Fibroblast of peridontal ligament (primary cell): Measurements from ENCODE around the gene FBLIM1.
A peak's percentile ranks its signal among the peaks of the same experiment; 100 is the strongest.

Experiments used
- DNase-seq: peaks from one replicate; pipeline ENCODE4 v3.0.0-alpha.2; 2010; ENCODE audit errors: extremely low read depth

FBLIM1 gene

DNA sequence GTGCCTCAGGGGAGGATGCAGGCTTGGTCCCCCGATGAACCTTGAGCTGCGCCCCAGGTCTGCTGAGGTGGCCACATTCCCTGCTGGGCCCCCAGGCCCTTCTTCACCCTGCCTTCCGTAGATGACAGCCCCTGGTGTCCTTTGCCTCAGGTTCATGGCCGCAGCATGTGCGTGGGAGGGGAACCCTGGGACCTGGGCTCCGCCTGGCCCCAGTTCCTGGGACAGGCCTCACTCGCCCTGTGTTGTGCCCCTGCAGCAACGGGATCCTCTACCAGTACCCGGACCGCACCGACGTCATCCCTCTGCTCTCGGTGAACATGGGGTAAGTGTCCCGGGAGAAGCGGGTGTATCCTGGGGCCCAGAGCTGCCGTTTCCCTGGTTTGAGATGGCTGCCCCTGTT lies 27.7 kb upstream of the FBLIM1 start:
- no peak for DNase-seq

DNA sequence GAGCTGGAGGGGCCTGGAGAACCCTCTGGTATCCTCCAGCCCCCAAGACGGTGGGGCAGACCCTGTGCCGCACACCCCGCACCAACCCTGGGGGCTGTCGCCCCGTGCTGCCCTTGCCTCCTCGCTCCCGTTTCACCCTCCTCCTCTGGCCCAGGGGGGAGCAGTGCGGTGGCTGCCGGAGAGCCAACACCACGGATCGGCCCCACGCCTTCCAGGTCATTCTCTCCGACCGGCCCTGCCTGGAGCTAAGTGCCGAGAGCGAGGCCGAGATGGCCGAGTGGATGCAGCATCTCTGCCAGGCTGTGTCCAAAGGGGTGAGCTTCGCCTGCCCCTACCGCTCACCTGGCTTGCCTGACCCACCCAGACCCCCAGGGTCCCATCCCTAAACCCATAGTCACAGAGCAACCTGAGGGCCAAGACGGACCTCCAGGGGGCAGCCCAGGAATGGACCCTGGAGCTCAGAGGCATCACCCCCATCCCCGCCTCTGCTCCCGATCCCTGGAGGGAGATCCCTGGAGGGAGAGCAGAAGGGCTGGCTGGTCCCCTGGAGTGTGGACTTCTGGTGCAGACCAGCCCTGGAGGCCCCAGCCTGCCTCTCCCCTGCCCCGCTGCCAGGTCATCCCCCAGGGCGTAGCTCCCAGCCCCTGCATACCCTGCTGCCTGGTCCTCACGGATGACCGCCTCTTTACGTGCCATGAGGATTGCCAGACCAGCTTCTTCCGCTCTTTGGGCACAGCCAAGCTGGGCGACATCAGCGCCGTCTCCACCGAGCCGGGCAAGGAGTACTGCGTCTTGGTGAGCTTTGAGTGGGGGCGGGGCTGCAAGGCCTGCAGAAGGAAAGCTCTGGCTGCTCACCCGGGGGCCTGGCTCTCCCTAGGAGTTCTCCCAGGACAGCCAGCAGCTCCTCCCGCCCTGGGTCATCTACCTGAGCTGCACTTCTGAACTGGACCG lies 26.6 kb upstream of the FBLIM1 start:
- no peak for DNase-seq

DNA sequence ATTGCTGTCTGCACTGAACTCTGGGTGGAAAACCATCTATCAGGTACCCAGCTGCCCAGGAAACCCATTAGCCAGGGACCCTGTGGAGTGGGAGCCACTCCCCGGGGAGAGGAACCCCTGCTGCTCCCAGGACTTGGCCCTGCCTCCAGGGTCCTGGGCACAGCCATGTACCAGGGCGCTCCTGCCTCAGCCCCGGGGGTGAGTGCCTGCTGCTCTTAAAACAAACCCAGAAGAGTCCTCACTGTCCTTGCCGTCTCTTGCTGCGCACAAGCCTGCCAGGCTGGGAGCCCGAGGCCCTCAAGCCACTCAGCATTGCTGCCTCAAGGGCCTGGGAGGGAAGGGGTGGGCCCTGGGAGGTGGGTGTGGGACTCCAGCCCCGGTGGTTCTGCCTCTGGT lies 25.9 kb upstream of the FBLIM1 start:
- no peak for DNase-seq

DNA sequence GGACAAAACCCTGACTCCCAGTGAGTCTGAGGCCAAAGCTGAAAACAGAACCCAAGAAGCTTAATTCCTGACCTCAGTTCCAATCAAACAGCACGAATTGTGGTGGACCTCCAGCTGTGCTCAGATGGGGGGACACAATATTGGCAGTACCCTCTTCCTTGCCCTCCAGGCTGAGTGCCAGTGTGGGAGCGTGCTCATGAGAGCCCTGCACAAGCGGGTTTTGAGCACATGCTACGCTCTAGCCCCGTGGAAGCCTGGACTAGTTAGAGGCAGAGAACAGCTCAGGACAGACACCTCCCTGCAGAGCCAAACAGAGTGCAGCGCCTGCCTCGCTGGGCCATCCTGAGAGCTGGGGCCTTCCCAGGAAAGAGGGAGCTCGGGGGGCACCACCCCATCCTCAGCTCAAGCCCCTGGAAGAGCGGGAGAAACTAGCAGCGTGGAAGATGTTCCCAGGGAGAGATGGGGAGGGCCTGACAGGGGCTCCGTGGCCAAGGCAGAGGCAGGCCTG lies 25.3 kb upstream of the FBLIM1 start:
- DNase-seq: no peak

DNA sequence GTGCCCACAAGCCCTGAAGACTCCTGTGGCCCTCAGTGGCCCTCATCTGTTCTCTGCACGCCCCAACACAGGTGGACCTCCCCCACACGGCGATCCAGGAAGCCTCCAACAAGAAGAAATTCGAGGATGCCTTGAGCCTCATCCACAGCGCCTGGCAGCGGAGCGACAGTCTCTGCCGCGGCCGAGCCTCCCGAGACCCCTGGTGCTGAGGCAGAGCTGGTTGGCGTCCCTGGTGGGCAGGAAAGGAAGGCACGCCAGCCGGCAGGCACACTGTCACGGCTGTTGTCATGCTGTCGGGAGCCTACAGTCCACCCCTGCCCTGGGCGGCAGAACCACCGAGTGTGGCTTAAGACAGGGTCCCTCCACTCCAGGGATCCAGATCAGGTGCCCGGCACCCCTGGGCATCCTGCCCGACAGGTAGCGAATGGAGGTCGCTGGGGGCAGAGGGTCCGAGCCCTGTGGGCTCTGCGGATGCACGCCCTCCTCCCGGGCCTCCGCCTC lies 24.8 kb upstream of the FBLIM1 start:
- no peak for DNase-seq

DNA sequence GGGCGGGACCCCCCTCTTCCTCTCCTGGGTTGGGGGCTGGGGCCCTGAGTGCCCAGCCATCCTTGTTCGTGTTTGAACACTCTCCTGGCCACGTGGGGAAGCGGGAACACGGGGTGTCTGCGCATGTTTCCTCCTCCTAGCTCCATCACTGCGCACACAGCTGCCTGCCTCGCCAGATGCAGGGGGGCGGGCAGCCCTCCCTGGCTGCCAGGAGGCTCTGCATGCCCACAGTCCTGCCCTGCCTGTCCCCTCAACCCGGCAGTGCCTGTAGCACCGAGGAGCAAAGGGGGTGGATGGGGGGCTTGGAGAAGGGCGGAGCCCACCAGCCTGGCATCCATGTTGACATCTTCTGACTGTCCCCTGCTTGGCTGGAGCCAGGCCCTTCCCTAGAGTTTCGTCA lies 24.3 kb upstream of the FBLIM1 start:
- DNase-seq: no peak

DNA sequence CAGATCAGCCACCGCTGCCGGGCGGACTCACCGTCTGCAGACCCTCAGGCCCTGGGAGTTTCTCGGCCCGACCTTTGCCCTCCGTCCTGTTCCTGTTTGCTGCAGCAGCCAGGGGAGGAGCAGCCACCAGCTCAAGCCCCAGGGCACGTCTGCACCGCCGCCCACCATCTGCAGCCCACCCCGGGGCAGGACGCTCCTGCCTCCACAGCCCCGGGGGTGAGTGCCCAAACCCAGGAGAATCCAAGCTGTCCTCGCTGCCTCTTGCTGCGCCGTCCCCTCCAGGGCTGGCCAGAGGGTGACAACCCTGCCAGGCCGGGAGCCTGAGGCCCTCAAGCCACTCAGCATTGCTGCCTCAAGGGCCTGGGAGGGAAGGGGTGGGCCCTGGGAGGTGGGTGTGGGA lies 23.7 kb upstream of the FBLIM1 start:
- DNase-seq: no peak

DNA sequence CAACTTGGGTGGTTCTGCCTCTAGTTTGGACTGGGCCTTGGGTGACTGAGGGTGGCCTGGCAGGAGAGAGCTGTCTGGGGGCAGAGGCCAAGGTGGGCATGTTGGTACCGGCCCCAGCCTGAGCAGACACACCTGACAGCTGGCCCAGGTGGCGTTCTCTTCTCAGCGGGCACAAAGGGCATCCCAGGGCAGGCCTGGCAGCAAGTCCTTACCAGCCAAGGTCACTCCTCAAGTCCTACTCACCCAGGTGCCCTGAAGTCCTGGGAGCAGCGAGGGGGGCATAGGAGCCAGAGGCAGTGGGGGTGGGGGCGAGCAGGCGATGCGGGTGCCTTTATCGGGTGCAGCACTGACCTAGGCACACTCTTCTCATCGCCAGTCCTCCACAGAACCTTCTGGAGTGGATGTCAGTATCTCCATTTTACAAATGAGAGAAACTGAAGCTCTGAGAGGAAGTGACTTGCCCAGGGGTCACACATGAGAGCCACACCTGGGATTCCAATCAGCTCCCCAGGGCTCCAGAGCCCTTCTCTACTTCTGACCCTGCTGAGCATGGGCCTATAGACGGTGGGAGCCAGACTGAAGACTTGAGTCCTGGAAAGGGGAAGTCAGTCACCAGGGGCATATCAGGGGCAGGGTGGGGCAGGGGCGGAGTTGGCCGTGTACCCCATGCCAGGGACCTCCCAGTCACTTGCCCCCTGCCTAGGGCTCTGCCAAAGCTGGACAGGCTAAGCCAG lies 23.1 kb upstream of the FBLIM1 start:
- DNase-seq: no peak

DNA sequence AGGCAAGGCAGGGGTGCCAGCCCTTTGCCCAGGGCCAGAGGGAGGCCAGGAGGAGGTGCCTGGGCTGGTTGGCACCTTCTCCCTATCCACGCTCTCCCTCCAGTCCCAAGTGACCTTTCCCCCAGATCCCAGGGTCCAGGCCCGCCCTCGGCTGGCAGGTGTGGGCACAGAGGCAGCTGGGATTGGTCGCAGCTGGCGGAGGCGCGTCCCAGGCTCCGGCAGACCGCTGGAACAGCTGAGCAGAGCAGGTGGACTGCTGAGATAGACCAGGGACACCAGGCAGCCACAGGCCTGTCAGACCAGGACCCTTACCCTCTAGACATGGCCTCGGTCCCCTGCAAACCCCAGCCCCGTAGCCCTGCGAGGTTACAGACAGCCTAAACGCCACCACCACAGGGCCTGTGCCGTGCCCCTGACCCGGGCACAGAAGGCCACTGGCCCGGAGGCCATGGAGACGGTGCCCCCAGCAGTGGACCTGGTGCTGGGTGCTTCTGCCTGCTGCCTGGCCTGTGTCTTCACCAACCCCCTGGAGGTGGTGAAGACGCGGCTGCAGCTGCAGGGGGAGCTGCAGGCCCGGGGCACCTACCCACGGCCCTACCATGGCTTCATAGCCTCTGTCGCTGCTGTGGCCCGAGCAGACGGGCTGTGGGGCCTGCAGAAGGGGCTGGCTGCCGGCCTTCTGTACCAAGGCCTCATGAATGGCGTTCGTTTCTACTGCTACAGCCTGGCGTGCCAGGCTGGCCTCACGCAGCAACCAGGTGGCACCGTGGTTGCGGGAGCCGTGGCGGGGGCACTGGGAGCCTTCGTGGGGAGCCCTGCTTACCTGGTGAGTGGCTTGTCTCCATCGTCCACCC lies 22.3 kb upstream of the FBLIM1 start, which contains the start of gene SLC25A34:
TSS of gene SLC25A34 (plus strand) at position 221 of the 854 bp plus-strand sequence. CDS start at position 449, 228 bp downstream.
- no peak for DNase-seq

DNA sequence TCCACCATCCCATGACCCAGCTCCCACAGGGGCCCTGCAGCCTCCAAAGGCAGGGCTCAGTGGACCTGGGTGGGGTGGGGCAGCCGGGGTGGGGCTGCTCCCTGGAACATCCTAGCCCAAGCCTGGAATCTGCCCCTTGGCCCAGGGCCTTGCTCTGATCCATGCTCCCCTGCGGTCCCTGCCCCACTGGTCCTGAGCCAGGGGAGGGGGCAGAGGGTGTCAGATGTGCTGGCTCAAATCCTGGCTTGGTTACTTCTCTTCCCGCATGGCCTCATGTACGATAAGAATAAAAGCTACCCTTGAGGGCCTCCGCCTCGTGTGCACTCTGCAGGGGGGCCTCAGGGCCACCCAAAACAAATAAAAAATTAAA lies 21.7 kb upstream of the FBLIM1 start:
- no peak for DNase-seq

DNA sequence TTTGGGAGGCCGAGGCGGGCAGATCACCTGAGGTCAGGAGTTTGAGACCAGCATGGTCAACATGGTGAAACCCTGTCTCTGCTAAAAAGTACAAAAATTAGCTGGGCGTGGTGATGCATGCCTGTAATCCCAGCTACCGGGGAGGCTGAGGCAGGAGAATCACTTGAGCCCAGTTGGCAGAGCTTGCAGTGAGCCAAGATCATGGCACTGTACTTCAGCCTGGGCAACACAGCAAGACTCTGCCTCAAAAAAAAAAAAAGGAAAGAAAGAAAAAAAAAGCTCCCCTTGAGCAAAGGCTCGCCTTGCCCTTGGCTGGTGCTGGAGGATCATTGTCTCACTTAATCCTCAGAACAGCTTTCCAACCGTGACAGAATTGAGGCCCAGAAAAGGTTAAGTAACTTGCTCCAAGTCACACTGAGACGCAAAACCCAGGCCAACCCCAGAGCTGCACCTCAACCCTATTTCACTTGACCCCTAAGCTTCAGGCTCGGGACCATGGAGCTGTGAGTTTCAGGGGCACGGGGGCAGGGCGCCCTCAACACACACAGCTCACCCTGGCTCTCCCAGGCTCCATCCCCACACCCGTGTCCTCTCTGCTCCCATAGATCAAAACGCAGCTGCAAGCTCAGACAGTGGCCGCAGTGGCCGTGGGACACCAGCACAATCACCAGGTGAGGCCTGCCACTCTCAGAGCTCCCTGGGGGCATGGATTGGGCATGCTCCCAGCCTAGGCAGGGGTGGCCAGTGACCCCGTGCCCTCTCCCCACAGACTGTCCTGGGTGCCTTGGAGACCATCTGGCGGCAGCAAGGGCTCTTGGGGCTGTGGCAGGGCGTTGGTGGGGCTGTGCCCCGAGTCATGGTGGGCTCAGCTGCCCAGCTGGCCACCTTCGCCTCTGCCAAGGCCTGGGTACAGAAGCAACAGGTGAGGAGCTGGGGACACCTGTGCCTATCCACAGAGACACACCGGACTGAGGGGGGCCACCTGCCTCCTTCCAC lies 21.0 kb upstream of the FBLIM1 start:
- no peak for DNase-seq

DNA sequence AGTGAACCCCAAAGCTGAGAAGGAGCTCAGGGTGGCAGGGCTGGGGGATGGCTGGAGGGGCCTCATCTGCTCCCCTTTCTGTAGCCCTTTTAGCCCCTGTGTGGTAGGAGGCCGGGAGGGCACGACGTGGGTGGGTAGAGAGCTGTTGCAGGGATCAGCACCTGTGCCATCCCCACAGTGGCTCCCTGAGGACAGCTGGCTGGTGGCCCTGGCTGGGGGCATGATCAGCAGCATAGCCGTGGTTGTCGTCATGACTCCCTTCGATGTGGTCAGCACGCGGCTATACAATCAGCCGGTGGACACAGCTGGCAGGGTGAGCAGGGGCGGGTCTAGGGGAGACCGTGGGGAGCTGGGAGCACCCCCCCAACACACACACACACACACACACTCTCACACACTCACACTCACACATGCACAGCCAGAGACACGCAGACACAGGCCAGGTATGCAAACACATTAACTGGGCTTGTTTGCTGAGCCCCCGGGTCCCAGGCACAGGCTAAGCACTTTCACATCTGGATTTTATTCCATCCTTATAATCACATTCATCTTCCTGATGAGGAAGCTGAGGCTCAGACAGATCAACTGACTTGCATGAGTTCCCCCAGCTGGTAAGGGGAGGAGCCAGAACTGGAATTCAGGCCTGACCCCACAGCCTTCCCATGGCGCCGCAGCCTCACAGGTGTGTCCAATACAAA lies 20.0 kb upstream of the FBLIM1 start:
- peak; percentile 12 for DNase-seq

DNA sequence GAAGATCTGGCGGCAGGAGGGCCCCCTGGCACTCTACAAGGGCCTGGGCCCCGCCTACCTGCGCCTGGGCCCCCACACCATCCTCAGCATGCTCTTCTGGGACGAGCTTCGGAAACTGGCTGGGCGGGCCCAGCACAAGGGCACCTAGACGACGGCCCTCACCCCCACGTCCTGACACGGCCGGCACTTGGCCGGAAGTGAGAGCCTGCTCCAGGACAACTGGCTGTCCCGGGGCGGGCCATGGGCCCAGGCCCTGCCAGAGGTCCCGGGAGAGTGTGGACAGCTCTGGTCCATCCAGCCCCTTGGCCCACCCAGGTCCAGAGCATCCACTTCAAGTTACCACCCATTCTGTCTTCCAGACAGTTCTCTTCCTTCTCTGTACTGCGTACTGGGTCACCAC lies 19.3 kb upstream of the FBLIM1 start:
- no peak for DNase-seq

DNA sequence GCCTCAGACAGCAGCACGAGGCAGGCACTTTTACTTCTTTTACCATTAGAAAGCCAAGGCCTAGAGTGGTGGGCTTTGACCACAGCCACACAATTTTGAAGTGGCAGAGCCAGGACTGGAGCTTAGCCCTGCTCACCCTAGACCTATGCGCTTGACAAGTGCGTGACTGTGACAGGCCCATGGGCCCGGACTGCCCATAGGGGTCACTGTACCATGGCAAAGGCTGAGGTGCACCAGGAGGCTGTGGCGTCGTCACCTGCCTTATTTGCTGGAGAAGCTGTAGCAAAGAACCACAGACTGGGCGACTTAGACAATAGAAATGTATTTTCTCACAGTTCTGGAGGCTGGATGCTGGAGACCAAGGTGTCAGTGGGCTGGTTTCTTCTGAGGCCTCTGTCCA lies 18.9 kb upstream of the FBLIM1 start:
- DNase-seq: no peak

DNA sequence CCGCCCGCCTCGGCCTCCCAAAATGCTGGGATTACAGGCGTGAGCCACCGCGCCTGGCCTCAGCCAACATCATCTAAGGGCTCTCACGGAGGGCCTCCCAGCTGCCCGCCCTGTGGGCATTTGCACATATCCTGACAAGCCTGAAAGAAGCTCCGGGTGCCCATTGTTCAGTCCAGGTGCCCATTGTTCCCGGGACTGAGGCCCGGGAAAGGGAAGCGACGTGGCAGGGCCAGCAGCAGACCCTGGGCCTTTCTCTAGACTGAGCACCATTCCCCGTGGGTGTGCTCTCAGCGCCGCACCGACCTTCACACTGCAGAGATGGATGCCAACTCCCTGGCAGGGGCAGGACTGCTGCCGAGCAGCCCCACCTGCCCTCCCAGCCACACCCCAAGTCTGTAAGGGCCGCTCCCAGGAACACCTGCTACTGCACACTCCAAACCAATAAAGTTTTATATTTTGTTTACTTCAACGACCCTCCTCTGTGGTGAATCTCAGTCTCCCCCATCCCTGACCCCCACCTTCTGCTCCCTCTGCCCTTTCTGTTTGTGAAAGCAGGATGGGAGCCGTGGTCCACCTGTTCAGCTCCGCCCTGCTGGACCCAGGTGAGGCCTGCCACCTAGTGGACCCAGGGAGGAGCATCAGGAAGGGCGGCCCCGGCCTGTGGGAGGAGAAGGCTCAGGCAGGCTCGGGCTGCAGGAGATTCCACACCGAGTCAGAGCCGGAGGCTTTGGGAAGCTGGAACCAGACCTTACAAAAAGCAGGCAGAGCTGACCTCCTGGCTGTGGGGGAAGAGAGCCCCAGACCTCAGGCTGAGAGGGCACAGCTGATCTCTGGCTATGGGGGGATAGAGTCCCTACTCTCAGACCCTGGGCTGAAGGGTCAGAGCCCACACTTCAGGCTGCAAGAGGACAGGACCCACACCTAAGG lies 17.4 kb upstream of the FBLIM1 start:
- DNase-seq: peak; percentile 37

DNA sequence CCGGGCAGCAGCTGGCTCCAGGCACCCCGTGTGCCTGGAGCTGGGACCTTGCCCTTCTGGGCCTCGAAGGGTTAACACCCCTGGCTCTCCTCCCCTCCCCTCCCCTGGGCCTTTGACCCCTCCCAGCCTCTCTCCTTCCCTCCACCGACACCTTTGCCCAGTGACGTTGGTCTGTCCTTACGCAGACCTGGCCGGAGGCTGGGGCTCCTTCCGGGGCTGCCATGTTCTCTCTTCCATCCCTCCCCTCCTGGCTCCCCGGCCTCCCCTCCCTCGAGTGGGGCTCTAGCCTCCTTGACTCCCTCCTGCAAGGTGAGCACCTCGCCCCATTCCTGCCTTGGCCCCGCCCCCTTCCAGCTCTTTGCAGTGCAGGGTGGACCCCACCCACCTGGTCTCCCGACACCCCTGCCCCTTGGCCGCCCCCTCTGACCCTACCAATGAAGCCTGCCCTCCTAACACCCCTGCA lies 16.2 kb upstream of the FBLIM1 start, which contains the start of gene TMEM82:
TSS of gene TMEM82 (plus strand) at position 161 of the 463 bp plus-strand sequence. CDS start at position 222, 61 bp downstream.
- no peak for DNase-seq

DNA sequence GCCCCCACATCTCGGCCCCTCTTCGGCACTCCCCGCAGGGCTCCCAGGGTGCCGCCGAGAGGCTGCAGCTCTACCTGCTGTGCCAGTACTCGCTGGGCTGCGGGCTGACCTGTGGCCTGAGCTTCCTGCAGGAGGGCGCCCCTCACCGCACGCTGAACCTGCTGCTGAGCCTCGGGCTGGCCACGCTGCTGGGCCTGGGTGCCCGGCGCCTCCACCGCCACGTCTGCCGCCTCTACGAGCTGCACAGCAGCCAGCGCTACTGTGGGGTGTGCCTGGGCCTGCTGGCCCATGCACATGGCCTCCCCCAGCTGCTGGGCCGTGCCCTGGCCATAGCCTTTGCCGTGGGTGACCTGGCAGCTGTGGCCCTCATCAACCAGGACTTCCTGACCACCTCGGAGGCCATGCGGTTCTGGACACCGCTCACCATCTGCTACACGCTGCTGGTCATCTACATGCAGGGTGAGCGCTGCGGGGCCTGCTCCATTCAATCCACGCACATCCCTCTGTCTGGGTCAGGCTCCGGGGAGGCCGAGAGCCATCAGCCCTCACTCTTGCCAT lies 14.4 kb upstream of the FBLIM1 start:
- DNase-seq: no peak

DNA sequence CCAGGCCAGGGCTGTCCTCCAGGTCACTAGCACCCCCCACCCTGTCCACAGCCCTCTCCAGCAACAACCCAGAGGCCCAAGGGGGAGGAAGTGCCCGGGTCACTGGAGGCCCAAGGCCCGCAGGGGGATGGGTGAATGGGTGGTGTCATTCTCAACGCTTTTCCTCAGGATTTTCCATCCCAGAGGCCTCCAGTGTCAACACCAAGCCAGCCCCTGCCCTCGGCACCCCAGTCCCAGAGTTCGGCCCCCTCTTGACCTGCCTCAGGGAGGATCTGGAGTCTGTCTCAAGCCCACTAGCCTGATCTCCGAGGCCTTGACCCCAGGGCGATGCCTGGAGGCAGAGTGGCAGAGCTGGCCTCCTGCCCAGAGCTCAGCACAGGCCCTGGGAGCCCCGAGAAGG lies 11.2 kb upstream of the FBLIM1 start:
- no peak for DNase-seq
